ENCODE results near the gene PTPRQ. TPM values are rescaled to one million over a fixed set of nuclear protein-coding genes. Genes with fewer than 3 reads are reported as not detected.

PTPRQ gene
- polyA plus RNA-seq, 1 of the 3 experiments (the other 2 are of a cell fraction) = 0.46 TPM

GRCh38 chr12:80607361-80608135, 163.5 kb downstream of the PTPRQ start:
- Histone ChIP-seq H3K79me2 (ENCODE audit: insufficient read depth) (no peaks in the 10 kb centered on the region), H3K9ac (no peak overlapping the region), H3K4me3 (ENCODE audit: low read depth in 2 of 2, low read length in 1 of 2) (no peak overlapping the region), H3K4me1 (ENCODE audit: control insufficient read depth in 1 of 2, insufficient read depth in 2 of 2, low read depth in 1 of 2, low read length in 1 of 2) (peaks cover 0 to 10% of the 10 kb centered on the region in 2 experiments; a peak in 1 of 4 replicates), H3K27ac (ENCODE audit: low read depth in 2 of 2, low read length in 1 of 2) (no peak overlapping the region), H3K9me3 (no peaks in the 10 kb centered on the region), H3K27me3 (ENCODE audit: insufficient read depth) (no peaks in the 10 kb centered on the region), H2AFZ (ENCODE audit: low read depth) (no peak overlapping the region), H4K20me1 (ENCODE audit: insufficient read depth) (no peaks in the 10 kb centered on the region), H3K9me2 (no peaks in the 10 kb centered on the region), H3F3A (replicated peaks; ENCODE audit: insufficient read depth) (no peaks in the 10 kb centered on the region), H3K36me3 (replicated peaks in 1 of 2; ENCODE audit: control insufficient read depth in 1 of 2, insufficient read depth in 2 of 2, low read length in 1 of 2) (no peaks in the 10 kb centered on the region), H3K4me2 (no peak overlapping the region)
- DNase-seq = no peak
- TF ChIP-seq POLR2AphosphoS5 (IDR thresholded peaks at IDR 0.05; ENCODE audit: low read depth, low read length) = no peak
- no peak for TF ChIP-seq GATA2 (CRISPR knock-in tag; IDR thresholded peaks at IDR 0.05)
- no peak for TF ChIP-seq RCOR1 (IDR thresholded peaks at IDR 0.05; ENCODE audit: low read length)
- peak; percentile 38; the same call in 1 of the 2 replicates for TF ChIP-seq CTCF (IDR thresholded peaks at IDR 0.05)
- TF ChIP-seq TAF1 (IDR thresholded peaks at IDR 0.05; ENCODE audit: borderline replicate concordance, low read depth, low read length) = no peak
- TF ChIP-seq SIN3A (IDR thresholded peaks at IDR 0.05; ENCODE audit: borderline replicate concordance, low read depth, low read length) = no peak
- ChIA-PET POLR2A (no interaction called here), CTCF (interaction anchor here (1.4 kb wide), 1 partner anchor 11 kb away, joined by 3 read pairs; no protein-coding TSS in a partner anchor)
- WGBS (ENCODE audit: low lambda C conversion rate) = 17% methylated on average over 3 of the region's 3 CpGs

- H2AFZ ChIP-seq (ENCODE audit: low read depth) = no peak overlapping the region
- no peak for DNase-seq
- POLR2A ChIA-PET = no interaction called here
- no peak overlapping the region for H3K4me2 ChIP-seq
- no peaks in the 10 kb centered on the region for H3F3A ChIP-seq (replicated peaks; ENCODE audit: insufficient read depth)
- H3K36me3 ChIP-seq (replicated peaks in 1 of 2; ENCODE audit: control insufficient read depth in 1 of 2, insufficient read depth in 2 of 2, low read length in 1 of 2) = no peaks in the 10 kb centered on the region
- no peak overlapping the region for H3K9ac ChIP-seq
- CTCF ChIA-PET = interaction anchor here (0.7 to 1.2 kb wide), 2 partner anchors 15 to 205 kb away, joined by 3 read pairs; no protein-coding TSS in a partner anchor
- H4K20me1 ChIP-seq (ENCODE audit: insufficient read depth) = no peaks in the 10 kb centered on the region
- H3K4me1 ChIP-seq (ENCODE audit: control insufficient read depth in 1 of 2, insufficient read depth in 2 of 2, low read depth in 1 of 2, low read length in 1 of 2) = no peaks in the 10 kb centered on the region
- no peak for TF ChIP-seq GATA2 (CRISPR knock-in tag; IDR thresholded peaks at IDR 0.05)
- no peak for TF ChIP-seq TEAD4 (IDR thresholded peaks at IDR 0.05; ENCODE audit: borderline replicate concordance, insufficient read depth)
- TF ChIP-seq CTCF (IDR thresholded peaks at IDR 0.05) = no peak
- TF ChIP-seq EZH2phosphoT487 (IDR thresholded peaks at IDR 0.05; ENCODE audit: borderline replicate concordance, low read depth) = no peak
- TF ChIP-seq MAX (IDR thresholded peaks at IDR 0.05; ENCODE audit: low read depth) = no peak
- TF ChIP-seq USF1 (IDR thresholded peaks at IDR 0.05; ENCODE audit: borderline replicate concordance, low read depth) = no peak
- TF ChIP-seq SIN3A (IDR thresholded peaks at IDR 0.05; ENCODE audit: borderline replicate concordance, low read depth, low read length) = no peak
- TF ChIP-seq USF2 (IDR thresholded peaks at IDR 0.05; ENCODE audit: borderline replicate concordance, low read depth, low read length) = no peak
- TF ChIP-seq RXRA (IDR thresholded peaks at IDR 0.05; ENCODE audit: borderline replicate concordance, low read depth) = no peak
- TF ChIP-seq RAD21 (IDR thresholded peaks at IDR 0.05; ENCODE audit: low read length) = no peak
- TF ChIP-seq MXI1 (IDR thresholded peaks at IDR 0.05; ENCODE audit: low read depth, low read length) = no peak
- no peaks in the 10 kb centered on the region; the same call in 1 of the 2 replicates for H3K9me2 ChIP-seq
- no peak overlapping the region for H3K4me3 ChIP-seq (ENCODE audit: low read depth in 2 of 2, low read length in 1 of 2)
- no peaks in the 10 kb centered on the region for H3K27me3 ChIP-seq (ENCODE audit: insufficient read depth)
- no peaks in the 10 kb centered on the region for H3K79me2 ChIP-seq (ENCODE audit: insufficient read depth)
- H3K9me3 ChIP-seq = no peaks in the 10 kb centered on the region
- no peak overlapping the region for H3K27ac ChIP-seq (ENCODE audit: low read depth in 2 of 2, low read length in 1 of 2)
Observed at GRCh38 chr12:80617733-80618132, 173.7 kb downstream of the PTPRQ start.

All from SK-N-SH (cell line).